SHP77 (cell line): ENCODE measurements around the gene CDC42EP3.

Experiments
- DNase-seq, 2 experiments: peaks; one replicate each; lab custom pipeline; 2025; lab: John Stamatoyannopoulos, UW

CDC42EP3 gene

GRCh38 chr2:37636381-37637066 lies 34.9 kb downstream of the CDC42EP3 start:
- DNase-seq, result no peak

GRCh38 chr2:37635504-37636380 lies 35.7 kb downstream of the CDC42EP3 start:
- no peak for DNase-seq

GRCh38 chr2:37634914-37635503 lies 36.4 kb downstream of the CDC42EP3 start:
- DNase-seq, result no peak

GRCh38 chr2:37633845-37634244 lies 37.6 kb downstream of the CDC42EP3 start:
- no peak for DNase-seq

- DNase-seq, result no peak
Observed at GRCh38 chr2:37633234-37633633, 38.2 kb downstream of the CDC42EP3 start.

GRCh38 chr2:37632310-37632709 lies 39.1 kb downstream of the CDC42EP3 start:
- DNase-seq, result no peak

- DNase-seq, result peak; percentile 58 to 72
Observed at GRCh38 chr2:37631698-37632097, 39.7 kb downstream of the CDC42EP3 start.

GRCh38 chr2:37631292-37631691 lies 40.1 kb downstream of the CDC42EP3 start:
- peak; percentile 30 to 63 for DNase-seq

- DNase-seq, result no peak
Observed at GRCh38 chr2:37630776-37631175, 40.7 kb downstream of the CDC42EP3 start.

GRCh38 chr2:37630301-37630700 lies 41.1 kb downstream of the CDC42EP3 start:
- DNase-seq, result no peak

- DNase-seq, result no peak
Observed at GRCh38 chr2:37629529-37629928, 41.9 kb downstream of the CDC42EP3 start.

GRCh38 chr2:37627710-37628109 lies 43.7 kb downstream of the CDC42EP3 start:
- no peak for DNase-seq

- peak; percentile 94 to 95 for DNase-seq
Observed at GRCh38 chr2:37625796-37626571, 45.5 kb downstream of the CDC42EP3 start.

- DNase-seq, result no peak
Observed at GRCh38 chr2:37625156-37625555, 46.3 kb downstream of the CDC42EP3 start.

- DNase-seq, result no peak
Observed at GRCh38 chr2:37623971-37624900, 47.2 kb downstream of the CDC42EP3 start.

- DNase-seq, result no peak
Observed at GRCh38 chr2:37623406-37623805, 48.0 kb downstream of the CDC42EP3 start.

- no peak for DNase-seq
Observed at GRCh38 chr2:37622450-37623100, 48.9 kb downstream of the CDC42EP3 start.

GRCh38 chr2:37621199-37621598 lies 50.2 kb downstream of the CDC42EP3 start:
- no peak for DNase-seq

- DNase-seq, result no peak
Observed at GRCh38 chr2:37619959-37620300, 51.5 kb downstream of the CDC42EP3 start.

GRCh38 chr2:37619230-37619958 lies 52.0 kb downstream of the CDC42EP3 start:
- no peak for DNase-seq
